Measurements from ENCODE around the gene MCOLN3.
"Not testable (repeated sequence)": the region's sequence is repeated elsewhere in the genome, so short reads cannot be mapped to it uniquely, and the experiment has no call there.

MCOLN3 gene

DNA sequence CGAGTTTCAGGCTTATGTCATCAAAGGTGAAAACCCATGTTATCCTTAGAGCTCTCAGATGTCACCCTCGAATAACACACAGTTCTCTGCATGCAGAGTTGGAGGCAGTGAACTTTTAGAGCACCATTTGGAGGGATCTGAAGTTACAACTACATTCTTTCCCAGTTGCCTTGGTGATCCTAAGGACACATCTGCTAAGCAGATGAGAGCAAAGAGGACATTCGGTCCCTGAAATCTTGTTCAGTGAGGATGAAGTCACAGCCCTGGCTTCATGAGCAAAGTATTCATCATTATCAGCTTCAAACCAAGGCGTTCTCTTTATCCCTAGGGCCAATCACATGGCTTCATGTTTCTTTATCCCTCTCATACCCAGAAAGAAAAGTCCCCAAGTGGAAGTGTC, 28.3 kb downstream of the MCOLN3 start:
- no peak for DNase-seq (ENCODE audit: low read depth in 2 of 2)
- no peak overlapping the region for H3K4me3 ChIP-seq (replicated peaks in 1 of 2; ENCODE audit: low read depth in 2 of 2, low read length in 2 of 2)
- TF ChIP-seq, protein P1, sequence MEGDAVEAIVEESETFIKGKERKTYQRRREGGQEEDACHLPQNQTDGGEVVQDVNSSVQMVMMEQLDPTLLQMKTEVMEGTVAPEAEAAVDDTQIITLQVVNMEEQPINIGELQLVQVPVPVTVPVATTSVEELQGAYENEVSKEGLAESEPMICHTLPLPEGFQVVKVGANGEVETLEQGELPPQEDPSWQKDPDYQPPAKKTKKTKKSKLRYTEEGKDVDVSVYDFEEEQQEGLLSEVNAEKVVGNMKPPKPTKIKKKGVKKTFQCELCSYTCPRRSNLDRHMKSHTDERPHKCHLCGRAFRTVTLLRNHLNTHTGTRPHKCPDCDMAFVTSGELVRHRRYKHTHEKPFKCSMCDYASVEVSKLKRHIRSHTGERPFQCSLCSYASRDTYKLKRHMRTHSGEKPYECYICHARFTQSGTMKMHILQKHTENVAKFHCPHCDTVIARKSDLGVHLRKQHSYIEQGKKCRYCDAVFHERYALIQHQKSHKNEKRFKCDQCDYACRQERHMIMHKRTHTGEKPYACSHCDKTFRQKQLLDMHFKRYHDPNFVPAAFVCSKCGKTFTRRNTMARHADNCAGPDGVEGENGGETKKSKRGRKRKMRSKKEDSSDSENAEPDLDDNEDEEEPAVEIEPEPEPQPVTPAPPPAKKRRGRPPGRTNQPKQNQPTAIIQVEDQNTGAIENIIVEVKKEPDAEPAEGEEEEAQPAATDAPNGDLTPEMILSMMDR (IDR thresholded peaks at IDR 0.05; ENCODE audit: low read depth, low read length) = no peak

DNA sequence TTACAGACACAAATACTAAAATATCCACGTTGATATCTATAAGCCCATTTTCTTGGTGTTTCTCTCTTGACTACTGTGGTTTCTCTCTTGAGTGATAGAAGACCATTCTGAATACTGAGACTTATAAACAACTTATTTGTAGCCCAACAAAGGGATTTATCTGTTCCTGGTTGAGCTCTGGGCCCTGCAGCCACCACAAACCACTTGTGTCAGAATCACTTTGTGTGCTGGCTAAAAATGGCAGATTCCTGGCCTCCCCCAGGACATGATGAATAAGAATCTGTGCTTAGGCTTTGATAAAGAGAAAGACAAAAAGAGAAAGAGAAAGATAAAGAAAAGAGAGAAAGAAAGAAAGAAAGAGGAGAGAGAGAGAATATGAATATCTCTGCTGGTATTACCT, 32.5 kb downstream of the MCOLN3 start:
- TF ChIP-seq, protein P1 (IDR thresholded peaks at IDR 0.05; ENCODE audit: low read depth, low read length) = no peak
- no peak for DNase-seq (ENCODE audit: low read depth in 2 of 2)
- no peak overlapping the region for H3K4me3 ChIP-seq (replicated peaks in 1 of 2; ENCODE audit: low read depth in 2 of 2, low read length in 2 of 2)

DNA sequence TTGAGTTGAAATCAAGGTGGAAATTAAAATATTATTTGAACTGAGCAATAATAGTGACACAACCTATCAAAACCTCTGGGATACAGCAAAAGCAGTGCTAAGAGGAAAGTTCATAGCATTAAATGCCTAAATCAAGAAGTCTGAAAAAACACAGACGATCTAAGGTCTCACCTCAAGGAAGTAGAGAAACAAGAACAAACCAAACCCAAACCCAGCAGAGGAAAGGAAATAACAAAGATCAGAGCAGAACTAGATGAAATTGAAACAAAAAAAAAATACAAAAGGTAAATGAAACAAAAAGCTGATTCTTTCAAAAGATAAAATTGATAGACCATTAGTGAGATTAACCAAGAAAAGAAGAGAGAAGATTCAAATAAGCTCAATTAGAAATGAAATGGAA, 42.7 kb downstream of the MCOLN3 start:
- H3K4me3 ChIP-seq (replicated peaks in 1 of 2; ENCODE audit: low read depth in 2 of 2, low read length in 2 of 2); DNase-seq (ENCODE audit: low read depth in 2 of 2): not testable (repeated sequence)

DNA sequence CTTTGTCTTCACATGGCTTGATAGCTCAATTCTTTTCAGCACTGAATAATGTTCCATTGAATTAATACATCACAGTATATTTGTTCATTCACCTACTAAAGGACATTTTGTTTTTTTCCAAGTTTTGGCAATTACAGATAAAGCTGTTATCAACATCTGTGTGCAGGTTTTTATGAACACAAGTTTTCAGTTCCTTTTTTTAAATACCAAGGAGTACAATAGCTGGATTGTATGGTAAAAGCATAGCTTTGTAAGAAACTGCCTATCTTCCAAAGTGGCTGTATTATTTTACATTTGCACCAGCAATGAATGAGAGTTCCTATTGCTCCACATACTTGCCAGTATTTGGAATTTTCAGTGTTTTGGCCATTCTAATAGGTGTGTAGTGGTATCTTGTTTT, 46.6 kb downstream of the MCOLN3 start:
- DNase-seq (ENCODE audit: low read depth in 2 of 2) = no peak
- no peak overlapping the region for H3K4me3 ChIP-seq (replicated peaks in 1 of 2; ENCODE audit: low read depth in 2 of 2, low read length in 2 of 2)
- TF ChIP-seq, protein P1 (IDR thresholded peaks at IDR 0.05; ENCODE audit: low read depth, low read length) = no peak

DNA sequence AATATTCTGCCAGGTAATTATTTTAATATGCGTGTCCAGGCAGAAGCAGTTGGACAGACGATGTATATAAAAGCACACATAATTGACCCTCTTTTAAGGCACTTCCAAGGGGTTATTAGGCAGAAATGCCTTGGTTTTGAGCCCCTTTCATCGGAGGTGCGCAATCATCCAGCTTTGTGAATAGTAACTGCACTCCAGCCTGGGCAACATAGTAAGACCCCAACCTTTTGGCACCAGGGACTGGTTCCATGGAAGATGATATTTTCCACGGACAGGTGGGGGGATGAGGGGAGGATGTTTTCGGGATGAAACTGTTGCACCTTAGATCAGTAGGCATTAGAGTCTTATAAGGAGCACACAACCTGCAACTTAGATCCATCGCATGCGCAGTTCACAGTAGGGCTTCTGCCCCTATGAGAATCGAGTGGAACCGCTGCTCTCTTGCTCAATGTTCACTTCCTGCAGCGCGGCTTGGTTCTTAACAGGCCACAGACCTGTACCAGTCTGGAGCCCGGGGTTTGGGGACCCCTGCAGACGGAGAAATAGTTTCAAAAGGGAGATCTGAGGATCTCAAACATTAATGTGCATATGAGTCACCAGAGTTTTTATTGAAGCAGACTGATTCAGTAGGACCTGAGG, 49.5 kb downstream of the MCOLN3 start:
- no peak overlapping the region for H3K4me3 ChIP-seq (replicated peaks in 1 of 2; ENCODE audit: low read depth in 2 of 2, low read length in 2 of 2)
- DNase-seq (ENCODE audit: low read depth in 2 of 2) = peak; percentile 9 to 20
- TF ChIP-seq, protein P1 (IDR thresholded peaks at IDR 0.05; ENCODE audit: low read depth, low read length) = no peak

DNA sequence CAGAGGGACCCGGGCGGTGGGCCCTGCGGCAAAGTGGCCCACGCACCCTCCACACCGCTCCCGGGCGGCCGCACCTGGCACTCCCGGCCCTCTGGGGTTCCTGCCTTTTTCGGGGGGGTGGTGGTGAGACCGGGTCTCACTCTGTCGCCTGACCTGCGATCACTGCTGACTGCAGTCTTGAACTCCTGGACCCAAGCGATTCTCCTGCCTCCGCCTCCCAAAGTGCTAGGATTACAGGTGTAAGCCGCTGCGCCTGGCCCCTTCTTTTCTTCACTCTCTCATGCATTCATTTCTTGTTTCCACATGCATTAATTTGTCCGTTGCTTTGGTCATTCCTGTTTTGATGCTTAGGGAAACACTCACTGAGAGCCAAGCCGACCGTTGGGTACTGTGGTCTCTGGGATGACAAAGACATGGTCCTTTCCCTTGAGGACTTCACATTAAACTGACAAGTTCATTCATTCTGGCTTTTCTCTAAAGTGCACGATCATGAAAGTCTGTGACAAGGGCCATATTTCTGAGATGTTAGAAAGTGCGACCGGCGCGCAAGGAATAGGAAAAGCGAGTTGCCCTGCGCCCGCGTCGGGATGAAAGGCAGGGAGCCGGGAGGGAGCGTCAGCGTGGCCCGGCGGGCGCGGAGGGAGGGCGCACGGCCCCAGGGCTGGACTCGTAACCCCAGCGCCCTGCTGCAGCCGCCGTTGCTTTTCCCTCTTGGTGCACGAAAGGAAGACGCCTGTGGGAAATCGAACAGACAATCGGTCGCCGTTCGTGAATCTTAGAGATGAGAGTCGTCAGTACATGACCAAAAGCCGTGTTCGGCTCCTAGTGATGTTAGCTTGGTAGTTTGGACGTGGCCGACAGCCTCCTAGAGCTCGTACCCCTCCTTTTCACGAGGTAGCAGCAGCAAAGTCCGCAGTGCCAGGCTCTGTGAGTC, 50.4 kb downstream of the MCOLN3 start:
- TF ChIP-seq, protein P1 (IDR thresholded peaks at IDR 0.05; ENCODE audit: low read depth, low read length) = no peak
- DNase-seq (ENCODE audit: low read depth in 2 of 2) = peak; percentile 16 to 20
- peak overlapping the region; percentile 52 to 58 for H3K4me3 ChIP-seq (replicated peaks in 1 of 2; ENCODE audit: low read depth in 2 of 2, low read length in 2 of 2)

Measured in cardiac fibroblast (primary cell).